Measurements from ENCODE around the gene AOC2.
A peak's percentile ranks its signal among the peaks of the same experiment; 100 is the strongest.

The AOC2 gene

GRCh38 chr17:42844271-42844670, at the start of gene AOC2:
Gene AOC2, plus strand, starts transcription at chr17:42844580. Its CDS starts 47 bp downstream, at chr17:42844627.
- DNase-seq, result no peak

GRCh38 chr17:42795061-42795460, 49.3 kb upstream of the AOC2 start:
- DNase-seq, result no peak

- no peak for DNase-seq
These were observed 48.9 kb upstream of the AOC2 start for GRCh38 chr17:42795465-42795864.

GRCh38 chr17:42796066-42796758, 48.2 kb upstream of the AOC2 start:
- DNase-seq, result no peak

- no peak for DNase-seq
These were observed 47.0 kb upstream of the AOC2 start for GRCh38 chr17:42797067-42798007.

- no peak for DNase-seq
These were observed 46.4 kb upstream of the AOC2 start for GRCh38 chr17:42798011-42798382.

- DNase-seq, result peak; percentile 65
These were observed 45.7 kb upstream of the AOC2 start, which contains the start of the genes CNTD1 and COA3 for GRCh38 chr17:42798383-42799380. Gene CNTD1, plus strand, starts transcription at chr17:42798861. Its CDS starts 207 bp downstream, at chr17:42799068. Gene COA3, minus strand, starts transcription at chr17:42798704. Its CDS starts 23 bp downstream, at chr17:42798681.

- DNase-seq, result no peak
These were observed 41.1 kb upstream of the AOC2 start for GRCh38 chr17:42803074-42803883.

GRCh38 chr17:42804918-42805367, 39.4 kb upstream of the AOC2 start:
- DNase-seq, result no peak

- no peak for DNase-seq
These were observed 38.1 kb upstream of the AOC2 start for GRCh38 chr17:42806249-42806648.

GRCh38 chr17:42809250-42809649, 35.1 kb upstream of the AOC2 start:
- no peak for DNase-seq

- no peak for DNase-seq
These were observed 29.6 kb upstream of the AOC2 start for GRCh38 chr17:42814633-42815399.

- DNase-seq, result no peak
These were observed 26.5 kb upstream of the AOC2 start for GRCh38 chr17:42817866-42818265.

GRCh38 chr17:42818379-42818778, 26.0 kb upstream of the AOC2 start:
- DNase-seq, result no peak

GRCh38 chr17:42819939-42820535, 24.3 kb upstream of the AOC2 start:
- peak; percentile 40 for DNase-seq

GRCh38 chr17:42821176-42821575, 23.2 kb upstream of the AOC2 start:
- DNase-seq, result no peak

- no peak for DNase-seq
These were observed 16.9 kb upstream of the AOC2 start for GRCh38 chr17:42827472-42827871.

GRCh38 chr17:42830971-42831370, 13.4 kb upstream of the AOC2 start:
- DNase-seq, result no peak

- DNase-seq, result no peak
These were observed 12.0 kb upstream of the AOC2 start for GRCh38 chr17:42832213-42832933.
